DND-41 (cell line): ENCODE results near the gene CFAP206.

Experiments used
- CTCF ChIP-seq: IDR thresholded peaks from 2 replicates; pipeline ENCODE4 v1.5.1; 2012; ENCODE audit warnings: borderline replicate concordance, low read length, moderate library complexity, mild to moderate bottlenecking; ENCODE audit not compliant: poor library complexity, severe bottlenecking; ENCODE audit errors: extremely low read depth
- EZH2 ChIP-seq: IDR thresholded peaks from 3 replicates; pipeline ENCODE4 v1.6.1; 2012; ENCODE audit warnings: borderline replicate concordance, low read depth, mild to moderate bottlenecking, moderate library complexity, low read length, inconsistent platforms; ENCODE audit not compliant: severe bottlenecking

- TF ChIP-seq CTCF = no peak
- TF ChIP-seq EZH2 = no peak
Measured at GRCh38 chr6:87419266-87419665, 11.5 kb downstream of the CFAP206 start.
